Heart left ventricle (tissue), 16 donors: ENCODE results near the gene PREPL. TPM values are rescaled to one million over a fixed set of nuclear protein-coding genes. Genes with fewer than 3 reads are reported as not detected.

Experiments
- ATAC-seq, 4 donors: fragments of 200-7000 bp; cut with Tn5 transposase; one replicate each; pipeline ENCODE4 v1.9.1; 2020 to 2022; ENCODE audit warnings: moderate library complexity in 4 of 4, mild to moderate bottlenecking in 3 of 4, moderate number of reproducible peaks in 1 of 4
- DNase-seq, 5 donors: peaks; one replicate each; pipeline ENCODE4 v3.0.0-alpha.2; 2020
- H3K27ac ChIP-seq, 12 donors: fragments of 200-600 bp; sonication (generic) in 4 of 12; one replicate each; pipeline versions ENCODE4 v1.5.0 to v1.8.0; 2016 to 2022; ENCODE audit warnings: mild to moderate bottlenecking in 2 of 12
- H3K27me3 ChIP-seq, 9 donors: fragments of 200-600 bp; sonication (generic) in 2 of 9; one replicate each; pipeline versions ENCODE4 v1.5.1 to v1.8.0; 2016 to 2022; ENCODE audit warnings: mild to moderate bottlenecking in 3 of 9
- H3K36me3 ChIP-seq, 9 donors: fragments of 200-600 bp; sonication (generic) in 2 of 9; one replicate each; pipeline versions ENCODE4 v1.5.0 to v1.8.0; 2018 to 2022; ENCODE audit warnings: mild to moderate bottlenecking in 2 of 9
- H3K4me1 ChIP-seq, 12 donors: fragments of 200-600 bp; sonication (generic) in 4 of 12; one replicate each; pipeline versions ENCODE4 v1.5.0 to v1.8.0; 2016 to 2022; ENCODE audit warnings: mild to moderate bottlenecking in 3 of 12
- H3K4me3 ChIP-seq, 12 donors: fragments of 200-600 bp; sonication (generic) in 4 of 12; one replicate each; pipeline versions ENCODE4 v1.5.0 to v1.8.0; 2017 to 2022; ENCODE audit warnings: mild to moderate bottlenecking in 9 of 12, moderate library complexity in 4 of 12
- H3K9me3 ChIP-seq, 12 donors: fragments of 200-600 bp; sonication (generic) in 4 of 12; one replicate each; pipeline versions ENCODE4 v1.5.0 to v1.8.0; 2016 to 2022; ENCODE audit warnings: mild to moderate bottlenecking in 1 of 12
- CTCF ChIP-seq, 12 donors: fragments of 200-600 bp; sonication (generic) in 4 of 12; IDR thresholded peaks; one replicate each; pipeline versions ENCODE4 v1.5.0 to v1.8.0; 2018 to 2022; ENCODE audit warnings: antibody characterized with exemption in 12 of 12, mild to moderate bottlenecking in 5 of 12
- POLR2A ChIP-seq, 2 donors: fragments of 450-650 bp; IDR thresholded peaks; one replicate each; pipeline ENCODE4 v1.6.1; 2017; ENCODE audit warnings: antibody characterized with exemption in 2 of 2, mild to moderate bottlenecking in 2 of 2, moderate library complexity in 2 of 2
- WGBS, 4 donors: extraction: QIAGEN DNeasy Blood & Tissue Kit in 2 of 4; methylation state at CpG; one replicate each; pipeline versions ENCODE4 v1.1.5 to v1.1.7; 2013 to 2018; 5-methylcytosine and 5-hydroxymethylcytosine counted together
- intact Hi-C, 10 donors: fragments of 100-400 bp; cut with DNase I; formaldehyde crosslinking; loops; one replicate each; pipeline versions ENCODE4 v1.11.1 to v1.14.2; 2022
- polyA plus RNA-seq, 2 donors: library from polyadenylated mRNA; stranded (reverse); fragments of 200-250 nt; gene quantifications; one replicate each; pipeline ENCODE4 v1.2.3, GENCODE V29; 2013
- total RNA-seq, 9 donors: library from RNA; depleted of rRNA in 2 of 9; stranded (reverse); fragments of >200 nt in 2 of 9; fragmentation: NEBNext Ultra II Directional in 3 of 9; extraction: Animal tissue kit (Norgen Biotek cat#: 25700) in 3 of 9; gene quantifications; one replicate each; pipeline versions ENCODE4 v1.1.0 to v1.2.4, GENCODE V29; 2016 to 2023
- donor health status: ischemic (EF 13 %, LVEDD 7.1; RV severe dilation, severe dysfunction).
- donor health status: healthy with polysubstance abuse.
- donor health status: DM: no; HTN: yes; CAD: no.
- donor health status: DM: no; HTN: no; CAD: no.
- donor health status: ischemic (EF 25% LVEDD 6.9; RV normal size, moderate dysfunction).
- donor health status: ischemic (EF 25% LVEDD 5.7; RV mildly dilated, moderate dysfunction).
- donor health status: healthy.
- donor health status: DM: yes; HTN: yes; CAD: no.
- donor health status: ischemic (EF 35%, LVEDD 5.7; RV mildly dilated, moderate dysfunction).
- donor health status: nonischemic (EF 11% LVEDD 7.7; RV severe dilation, severe dysfunction).
- donor health status: DM: yes; HTN: yes; CAD: no.
- donor health status: PGD.
- donor health status: ischemic (EF 29% LVEDD 5.4; RV normal size, mild dysfunction).
- donor health status: nonischemic (EF 23%, LVEDD 6.1; RV moderate dilation, normal function).

The PREPL gene
- total and polyA plus RNA-seq, 11 donors, result 10.7 to 120 (median 72.0) TPM

DNA sequence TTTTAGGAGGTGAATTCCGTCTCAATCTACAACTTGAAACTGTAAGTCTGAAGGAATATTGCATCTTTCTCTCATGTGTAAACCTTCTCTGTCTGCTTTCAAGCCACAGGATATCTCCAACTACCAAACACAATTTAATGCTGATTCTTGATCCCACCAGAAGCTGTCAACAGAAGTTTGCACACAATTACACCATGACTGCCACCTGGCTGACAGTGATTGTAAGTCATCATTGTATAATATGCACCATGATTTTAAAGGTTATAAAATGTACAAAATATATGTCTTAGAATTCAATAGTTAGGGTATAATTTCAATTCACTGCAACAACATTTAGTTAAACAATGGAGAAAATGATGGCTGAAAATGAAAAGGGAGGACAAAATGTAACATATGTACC lies 18.4 kb downstream of the PREPL start:
- DNase-seq, result no peak
- intact Hi-C loops, result loop anchor here in 4 of 10 donors (5.0 to 10.0 kb wide), 3 partner anchors 98 to 258 kb away; no protein-coding TSS in a partner anchor
- TF ChIP-seq POLR2A (IDR thresholded peaks at IDR 0.05) (no peak), CTCF (IDR thresholded peaks at IDR 0.05) (peak in 9 of 12 donors; percentile 10 to 50 (median 37))

DNA sequence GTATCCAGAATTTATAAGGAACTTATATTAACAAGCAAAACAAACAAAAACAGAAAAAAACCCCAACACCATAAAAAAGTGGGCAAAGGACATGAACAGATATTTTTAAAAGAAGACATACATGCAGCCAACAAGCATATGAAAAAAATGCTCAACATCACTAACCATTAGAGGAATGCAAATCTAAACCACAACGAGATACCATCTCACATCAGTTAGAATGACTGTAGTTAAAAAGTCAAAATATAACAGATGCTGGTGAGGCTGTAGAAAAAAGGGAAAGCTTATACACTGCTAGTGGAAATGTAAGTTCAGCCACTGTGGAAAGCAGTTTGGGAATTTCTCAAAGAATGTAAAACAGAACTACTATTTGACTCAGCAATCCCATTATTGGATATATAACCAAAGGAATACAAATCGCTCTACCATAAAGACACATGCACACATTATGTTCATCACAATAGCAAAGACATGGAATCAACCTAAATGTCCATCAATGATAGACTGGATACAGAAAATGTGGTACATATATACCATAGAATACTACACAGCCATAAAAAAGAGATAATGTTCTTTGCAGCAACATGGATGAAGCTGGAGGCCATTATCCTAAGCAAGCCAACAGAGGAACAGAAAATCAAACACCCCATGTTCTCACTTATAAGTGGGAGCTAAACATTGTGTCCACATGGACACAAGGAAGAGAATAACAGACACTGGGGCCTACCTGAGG lies 25.3 kb downstream of the PREPL start:
- Histone ChIP-seq H3K9me3 (no peaks in the 10 kb centered on the region), H3K27ac (no peak overlapping the region), H3K4me3 (no peak overlapping the region), H3K27me3 (no peaks in the 10 kb centered on the region), H3K4me1 (peaks cover 0 to 17% (median 0%) of the 10 kb centered on the region in 12 donors), H3K36me3 (peaks cover 0 to 100% (median 78%) of the 10 kb centered on the region in 9 donors)
- intact Hi-C loops, result loop anchor here in 1 of 10 donors (10.0 kb wide), 1 partner anchor 91 kb away; no protein-coding TSS in a partner anchor
- WGBS, 4 donors, result 71 to 95% (median 93%) methylated on average over 2 of the region's 2 CpGs
- no peak for DNase-seq
- no peak for TF ChIP-seq POLR2A (IDR thresholded peaks at IDR 0.05)
- TF ChIP-seq CTCF (IDR thresholded peaks at IDR 0.05), result no peak
- ATAC-seq, result no peak

More for the DNA sequence above, 18.4 kb downstream of the PREPL start:
- no peaks in the 10 kb centered on the region for H3K9me3 ChIP-seq
- peaks cover 0 to 15% (median 4%) of the 10 kb centered on the region in 12 donors for H3K4me1 ChIP-seq
- no peaks in the 10 kb centered on the region for H3K27me3 ChIP-seq
- peaks cover 0 to 86% (median 76%) of the 10 kb centered on the region in 9 donors for H3K36me3 ChIP-seq
- no peak overlapping the region for H3K4me3 ChIP-seq
- no peak for ATAC-seq
- H3K27ac ChIP-seq, result no peak overlapping the region
- WGBS, 4 donors, result 82 to 94% (median 92%) methylated on average over 1 of the region's 1 CpG

DNA sequence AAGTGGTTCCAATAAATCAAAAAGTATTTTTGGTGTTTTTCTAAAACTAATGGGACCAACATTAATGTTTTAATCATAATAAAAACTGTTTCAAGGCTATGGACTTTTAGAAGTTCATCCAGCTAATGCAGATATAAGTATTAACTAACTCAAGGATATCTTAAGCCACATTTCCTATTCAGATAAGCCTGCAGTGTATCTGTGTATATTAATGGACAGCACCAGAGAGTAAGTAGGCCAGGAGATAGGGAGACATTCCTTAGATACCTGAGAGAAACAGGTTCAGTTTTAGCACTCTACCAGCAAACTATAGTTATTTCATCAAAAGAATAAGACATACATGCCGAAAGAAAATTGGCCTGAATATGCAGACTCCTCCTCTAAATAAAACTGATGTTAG lies 27.3 kb downstream of the PREPL start:
- Histone ChIP-seq H3K27me3 (no peaks in the 10 kb centered on the region), H3K36me3 (peaks cover 0 to 100% (median 71%) of the 10 kb centered on the region in 9 donors), H3K9me3 (no peaks in the 10 kb centered on the region), H3K27ac (peak overlapping the region in 1 of 12 donors; percentile 8), H3K4me3 (no peak overlapping the region), H3K4me1 (peaks cover 0 to 17% (median 0%) of the 10 kb centered on the region in 12 donors)
- no peak for TF ChIP-seq POLR2A (IDR thresholded peaks at IDR 0.05)
- TF ChIP-seq CTCF (IDR thresholded peaks at IDR 0.05), result no peak
- ATAC-seq, result no peak
- WGBS, 4 donors, result 40 to 58% (median 47%) methylated on average over 1 of the region's 1 CpG
- intact Hi-C loops, result loop anchor here in 1 of 10 donors (10.0 kb wide), 1 partner anchor 89 kb away; no protein-coding TSS in a partner anchor
- no peak for DNase-seq

DNA sequence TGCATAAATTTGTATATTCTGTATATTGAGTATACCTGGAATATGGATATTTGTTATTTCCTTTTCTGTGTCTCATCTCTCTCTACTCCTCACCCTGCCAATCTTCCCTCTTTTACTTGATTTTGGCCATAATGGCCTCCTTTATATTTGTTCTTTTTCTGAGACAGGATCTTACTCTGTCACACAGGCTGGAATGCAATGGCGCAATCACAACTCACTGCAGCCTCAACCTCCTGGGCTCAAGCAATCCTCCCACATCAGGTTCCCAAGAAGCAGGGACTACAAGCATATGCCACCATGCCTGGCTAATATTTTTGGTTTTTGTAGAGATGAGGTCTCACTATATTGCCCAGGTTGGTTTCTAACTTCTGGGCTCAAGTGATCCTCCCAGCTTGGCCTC lies 30.5 kb downstream of the PREPL start:
- no peak for DNase-seq
- no peaks in the 10 kb centered on the region for H3K27me3 ChIP-seq
- TF ChIP-seq POLR2A (IDR thresholded peaks at IDR 0.05), result no peak
- TF ChIP-seq CTCF (IDR thresholded peaks at IDR 0.05), result no peak
- peaks cover 0 to 99% (median 69%) of the 10 kb centered on the region in 9 donors for H3K36me3 ChIP-seq
- intact Hi-C loops, result loop anchor here in 1 of 10 donors (10.0 kb wide), 1 partner anchor 86 kb away; no protein-coding TSS in a partner anchor
- no peak overlapping the region for H3K4me3 ChIP-seq
- peaks cover 0 to 22% (median under 1%) of the 10 kb centered on the region in 12 donors for H3K4me1 ChIP-seq
- no peak for ATAC-seq
- H3K27ac ChIP-seq, result no peak overlapping the region
- H3K9me3 ChIP-seq, result no peaks in the 10 kb centered on the region
- WGBS, 4 donors, result 96 to 100% (median 97%) methylated on average over 1 of the region's 1 CpG
